Measurements from ENCODE around the gene RAB43.

DNA sequence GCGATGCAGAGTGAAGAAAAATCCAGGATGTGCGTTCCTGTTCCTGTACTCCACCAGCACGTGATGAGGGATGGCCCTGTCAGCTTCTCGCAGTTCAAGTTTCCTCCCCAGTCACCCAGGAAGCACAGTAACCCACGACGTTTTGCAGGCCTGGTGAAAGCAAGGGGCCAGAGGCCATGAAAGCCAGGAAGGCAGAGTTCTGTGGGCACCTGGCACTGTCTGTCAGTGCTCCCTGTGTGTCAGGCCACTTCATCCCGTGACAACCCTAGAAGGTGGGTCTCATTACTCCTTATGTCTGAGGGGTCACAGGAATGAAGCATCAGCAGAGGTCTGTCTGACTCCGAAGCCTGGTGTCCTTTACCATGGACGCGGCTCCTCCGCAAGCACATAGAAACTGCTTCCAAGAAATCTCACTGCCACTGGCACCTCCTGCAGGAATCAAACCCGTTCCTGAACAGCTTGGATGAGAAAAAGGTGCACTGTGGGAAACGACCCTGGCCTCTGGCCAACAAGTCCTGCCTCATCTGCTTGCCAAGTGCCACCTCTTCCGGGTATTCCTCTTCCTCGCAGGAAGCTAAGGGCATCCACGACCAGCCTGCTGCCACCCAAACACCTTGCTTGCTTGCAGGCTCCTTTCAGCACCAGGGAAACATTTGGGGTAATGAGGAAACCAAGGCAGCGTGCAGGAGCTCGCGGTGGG lies 14.6 kb downstream of the RAB43 start:
- TF ChIP-seq, protein P1, sequence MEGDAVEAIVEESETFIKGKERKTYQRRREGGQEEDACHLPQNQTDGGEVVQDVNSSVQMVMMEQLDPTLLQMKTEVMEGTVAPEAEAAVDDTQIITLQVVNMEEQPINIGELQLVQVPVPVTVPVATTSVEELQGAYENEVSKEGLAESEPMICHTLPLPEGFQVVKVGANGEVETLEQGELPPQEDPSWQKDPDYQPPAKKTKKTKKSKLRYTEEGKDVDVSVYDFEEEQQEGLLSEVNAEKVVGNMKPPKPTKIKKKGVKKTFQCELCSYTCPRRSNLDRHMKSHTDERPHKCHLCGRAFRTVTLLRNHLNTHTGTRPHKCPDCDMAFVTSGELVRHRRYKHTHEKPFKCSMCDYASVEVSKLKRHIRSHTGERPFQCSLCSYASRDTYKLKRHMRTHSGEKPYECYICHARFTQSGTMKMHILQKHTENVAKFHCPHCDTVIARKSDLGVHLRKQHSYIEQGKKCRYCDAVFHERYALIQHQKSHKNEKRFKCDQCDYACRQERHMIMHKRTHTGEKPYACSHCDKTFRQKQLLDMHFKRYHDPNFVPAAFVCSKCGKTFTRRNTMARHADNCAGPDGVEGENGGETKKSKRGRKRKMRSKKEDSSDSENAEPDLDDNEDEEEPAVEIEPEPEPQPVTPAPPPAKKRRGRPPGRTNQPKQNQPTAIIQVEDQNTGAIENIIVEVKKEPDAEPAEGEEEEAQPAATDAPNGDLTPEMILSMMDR (IDR thresholded peaks at IDR 0.05; ENCODE audit: poor library complexity, severe bottlenecking): no peak
- no peak for TF ChIP-seq EP300 (conservative IDR thresholded peaks at IDR 0.05; ENCODE audit: poor library complexity, severe bottlenecking)
